ENCODE measurements around the gene CHGA. TPM values are rescaled to one million over a fixed set of nuclear protein-coding genes. Genes with fewer than 3 reads are reported as not detected.

Gene CHGA
- total and polyA plus RNA-seq, 10 of the 15 experiments (the other 5 are each of a cell fraction or from before 2014, with no cell fraction given): 0.11 to 0.23 TPM; not detected in 8

DNA sequence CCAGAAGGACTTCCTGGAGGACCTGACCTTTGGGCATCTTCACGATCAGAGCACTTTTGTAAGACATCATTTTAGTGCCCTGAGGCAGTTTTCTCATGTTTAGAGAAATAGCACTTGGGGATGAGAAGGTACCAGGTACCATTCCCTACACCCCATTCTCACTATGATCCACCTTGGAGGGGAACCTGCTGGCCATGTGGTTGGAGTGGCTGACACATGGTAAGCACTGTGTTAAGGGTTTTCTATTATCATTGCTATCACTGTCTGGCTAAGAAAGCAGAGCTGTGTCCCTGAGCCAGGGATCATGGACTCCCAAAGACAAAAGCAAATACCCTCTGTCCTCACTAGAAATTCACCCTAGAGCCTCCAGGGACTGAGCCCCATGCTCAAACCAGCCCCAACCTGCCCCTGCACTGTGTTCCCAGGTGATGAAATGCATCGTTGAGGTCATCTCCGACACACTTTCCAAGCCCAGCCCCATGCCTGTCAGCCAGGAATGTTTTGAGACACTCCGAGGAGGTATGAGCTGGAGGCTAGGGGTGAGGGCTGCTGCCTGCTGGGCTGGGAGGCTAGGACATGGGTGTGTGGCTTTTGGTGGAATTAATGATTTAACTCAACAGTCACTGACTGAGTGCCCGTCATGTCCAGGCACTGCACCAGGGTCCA, 3.4 kb downstream of the CHGA start (continued):
- TF ChIP-seq, protein P1, sequence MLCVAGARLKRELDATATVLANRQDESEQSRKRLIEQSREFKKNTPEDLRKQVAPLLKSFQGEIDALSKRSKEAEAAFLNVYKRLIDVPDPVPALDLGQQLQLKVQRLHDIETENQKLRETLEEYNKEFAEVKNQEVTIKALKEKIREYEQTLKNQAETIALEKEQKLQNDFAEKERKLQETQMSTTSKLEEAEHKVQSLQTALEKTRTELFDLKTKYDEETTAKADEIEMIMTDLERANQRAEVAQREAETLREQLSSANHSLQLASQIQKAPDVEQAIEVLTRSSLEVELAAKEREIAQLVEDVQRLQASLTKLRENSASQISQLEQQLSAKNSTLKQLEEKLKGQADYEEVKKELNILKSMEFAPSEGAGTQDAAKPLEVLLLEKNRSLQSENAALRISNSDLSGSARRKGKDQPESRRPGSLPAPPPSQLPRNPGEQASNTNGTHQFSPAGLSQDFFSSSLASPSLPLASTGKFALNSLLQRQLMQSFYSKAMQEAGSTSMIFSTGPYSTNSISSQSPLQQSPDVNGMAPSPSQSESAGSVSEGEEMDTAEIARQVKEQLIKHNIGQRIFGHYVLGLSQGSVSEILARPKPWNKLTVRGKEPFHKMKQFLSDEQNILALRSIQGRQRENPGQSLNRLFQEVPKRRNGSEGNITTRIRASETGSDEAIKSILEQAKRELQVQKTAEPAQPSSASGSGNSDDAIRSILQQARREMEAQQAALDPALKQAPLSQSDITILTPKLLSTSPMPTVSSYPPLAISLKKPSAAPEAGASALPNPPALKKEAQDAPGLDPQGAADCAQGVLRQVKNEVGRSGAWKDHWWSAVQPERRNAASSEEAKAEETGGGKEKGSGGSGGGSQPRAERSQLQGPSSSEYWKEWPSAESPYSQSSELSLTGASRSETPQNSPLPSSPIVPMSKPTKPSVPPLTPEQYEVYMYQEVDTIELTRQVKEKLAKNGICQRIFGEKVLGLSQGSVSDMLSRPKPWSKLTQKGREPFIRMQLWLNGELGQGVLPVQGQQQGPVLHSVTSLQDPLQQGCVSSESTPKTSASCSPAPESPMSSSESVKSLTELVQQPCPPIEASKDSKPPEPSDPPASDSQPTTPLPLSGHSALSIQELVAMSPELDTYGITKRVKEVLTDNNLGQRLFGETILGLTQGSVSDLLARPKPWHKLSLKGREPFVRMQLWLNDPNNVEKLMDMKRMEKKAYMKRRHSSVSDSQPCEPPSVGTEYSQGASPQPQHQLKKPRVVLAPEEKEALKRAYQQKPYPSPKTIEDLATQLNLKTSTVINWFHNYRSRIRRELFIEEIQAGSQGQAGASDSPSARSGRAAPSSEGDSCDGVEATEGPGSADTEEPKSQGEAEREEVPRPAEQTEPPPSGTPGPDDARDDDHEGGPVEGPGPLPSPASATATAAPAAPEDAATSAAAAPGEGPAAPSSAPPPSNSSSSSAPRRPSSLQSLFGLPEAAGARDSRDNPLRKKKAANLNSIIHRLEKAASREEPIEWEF (IDR thresholded peaks at IDR 0.05; ENCODE audit: insufficient replicate concordance, low read depth, low read length): no peak

DNA sequence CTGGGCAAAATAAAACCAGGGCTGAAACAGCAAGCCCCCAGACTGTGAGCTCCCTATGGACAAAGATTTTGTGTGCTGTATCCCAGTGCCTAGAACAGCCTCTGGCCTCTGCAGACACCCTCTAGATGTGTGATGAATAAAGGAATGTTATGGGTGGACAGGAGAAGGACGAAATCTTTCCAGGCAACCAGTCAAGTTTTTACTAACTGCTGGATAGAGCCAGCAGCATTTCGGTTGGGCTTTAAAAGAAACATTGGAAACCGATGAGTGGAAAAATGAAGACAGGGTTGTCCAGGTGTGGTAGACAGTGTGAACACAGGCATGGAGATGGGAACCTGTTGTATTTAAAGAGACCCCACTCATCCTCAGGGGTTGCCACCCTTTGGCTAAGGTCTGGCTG, 4.0 kb downstream of the CHGA start:
- H3K9ac ChIP-seq (ENCODE audit: control insufficient read depth, insufficient read depth, low read length): no peak overlapping the region
- TF ChIP-seq CREM (IDR thresholded peaks at IDR 0.05; ENCODE audit: low read depth) (no peak), MTA3 (IDR thresholded peaks at IDR 0.05; ENCODE audit: borderline replicate concordance, low read length) (no peak)
- TF ChIP-seq, protein P1 (IDR thresholded peaks at IDR 0.05; ENCODE audit: insufficient replicate concordance, low read depth, low read length): no peak
- no peaks in the 10 kb centered on the region for H4K20me1 ChIP-seq (ENCODE audit: control insufficient read depth, insufficient read depth)
- ChIA-PET RAD21 (ENCODE audit: unreplicated experiment) (no interaction called here), CTCF (no interaction called here), POLR2A (no interaction called here), SMC1A (ENCODE audit: uncharacterized antibody, unreplicated experiment) (no interaction called here)
- intact Hi-C loops (cut with micrococcal nuclease; ENCODE audit: unreplicated experiment): no loop called here
- DNase-seq (ENCODE audit: low read depth, low spot score) (no peak), FAIRE-seq (no peak), ATAC-seq (no peak)
- H3K4me2 ChIP-seq (ENCODE audit: control insufficient read depth, insufficient read depth): no peak overlapping the region
- WGBS (ENCODE audit: insufficient coverage, insufficient replicate concordance, low lambda C conversion rate, missing lambda C conversion rate): 55% methylated on average over 3 of the region's 3 CpGs
- no peak overlapping the region for H2AFZ ChIP-seq (ENCODE audit: control insufficient read depth, low read depth, low read length)
- H3K27me3 ChIP-seq (replicated peaks in 1 of 2; ENCODE audit: control insufficient read depth in 2 of 2, insufficient read depth in 2 of 2, low read length in 1 of 2): no peaks in the 10 kb centered on the region
- no peaks in the 10 kb centered on the region for H3K36me3 ChIP-seq (ENCODE audit: control insufficient read depth in 2 of 2, insufficient read depth in 2 of 2, low read length in 1 of 2)
- no peak overlapping the region for H3K27ac ChIP-seq (ENCODE audit: control insufficient read depth, insufficient read depth)
- H3K4me1 ChIP-seq (ENCODE audit: control insufficient read depth, insufficient read depth, low read length): no peaks in the 10 kb centered on the region; the same call in 1 of the 2 replicates
- H3K9me3 ChIP-seq (replicated peaks; ENCODE audit: control insufficient read depth, insufficient read depth, low read length): no peaks in the 10 kb centered on the region
- in situ Hi-C loops (cut with MboI): no loop called here
- BruUV-seq (replicated peaks): no TSS peak
- no peak overlapping the region for H3K4me3 ChIP-seq
- H3K79me2 ChIP-seq (ENCODE audit: control insufficient read depth, insufficient read depth, low read length): no peaks in the 10 kb centered on the region

Measured in GM12878 (cell line).